Raji (cell line): ENCODE measurements around the gene ZNHIT2.

Source experiments
- POLR2A ChIP-seq: IDR thresholded peaks from 2 replicates; pipeline ENCODE4 v1.6.1; 2011; ENCODE audit warnings: low read depth, low read length, control low read depth; ENCODE audit not compliant: insufficient read depth

Gene ZNHIT2

DNA sequence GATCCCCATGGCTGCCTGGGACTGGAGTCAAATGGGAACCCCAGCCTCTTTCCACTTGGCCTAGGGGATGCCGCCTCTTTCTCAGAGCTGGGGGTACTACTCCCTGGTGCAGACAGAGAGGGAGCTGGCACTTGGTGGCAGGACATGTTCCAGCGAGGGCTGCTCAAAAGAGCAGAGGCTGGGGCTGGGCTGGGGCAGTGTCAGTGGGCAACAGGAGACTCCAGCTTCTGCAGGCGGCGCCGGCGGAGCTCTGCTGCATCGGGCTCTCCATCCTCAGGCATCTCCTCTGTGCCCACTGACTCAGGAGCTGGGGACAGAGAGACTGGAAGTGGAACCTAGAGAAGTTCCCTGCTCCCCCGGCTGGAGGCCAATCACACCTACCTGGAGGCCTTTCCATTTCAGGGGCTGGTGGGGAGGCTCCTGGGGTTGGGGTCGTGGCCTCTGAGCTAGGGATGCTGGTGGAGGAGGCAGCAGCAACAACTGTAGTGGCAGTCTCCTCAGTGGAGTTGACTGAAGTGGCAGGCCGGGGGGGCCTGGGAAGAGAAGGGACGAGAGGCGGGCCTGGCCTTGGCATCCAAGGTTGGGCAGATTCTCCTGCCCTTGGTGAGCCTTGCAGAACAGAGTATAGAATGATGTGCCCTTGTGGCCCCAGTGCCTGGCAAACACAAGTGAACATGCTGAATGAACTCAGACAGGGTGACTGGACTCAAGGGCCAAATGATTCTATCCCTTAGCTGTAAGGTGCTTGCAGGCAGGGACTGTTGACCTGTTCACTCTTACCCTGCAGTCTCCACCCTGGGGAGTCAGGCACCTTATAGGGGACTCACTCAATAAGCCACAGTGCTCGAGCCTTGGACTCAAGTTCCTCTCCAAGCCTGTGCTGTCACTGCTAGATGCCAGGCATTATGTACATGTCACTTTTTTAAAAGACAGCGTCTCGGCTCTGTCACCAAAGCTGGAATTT lies 11.0 kb upstream of the ZNHIT2 start:
- TF ChIP-seq POLR2A, result peak; percentile 32; the same call in 1 of the 2 replicates

DNA sequence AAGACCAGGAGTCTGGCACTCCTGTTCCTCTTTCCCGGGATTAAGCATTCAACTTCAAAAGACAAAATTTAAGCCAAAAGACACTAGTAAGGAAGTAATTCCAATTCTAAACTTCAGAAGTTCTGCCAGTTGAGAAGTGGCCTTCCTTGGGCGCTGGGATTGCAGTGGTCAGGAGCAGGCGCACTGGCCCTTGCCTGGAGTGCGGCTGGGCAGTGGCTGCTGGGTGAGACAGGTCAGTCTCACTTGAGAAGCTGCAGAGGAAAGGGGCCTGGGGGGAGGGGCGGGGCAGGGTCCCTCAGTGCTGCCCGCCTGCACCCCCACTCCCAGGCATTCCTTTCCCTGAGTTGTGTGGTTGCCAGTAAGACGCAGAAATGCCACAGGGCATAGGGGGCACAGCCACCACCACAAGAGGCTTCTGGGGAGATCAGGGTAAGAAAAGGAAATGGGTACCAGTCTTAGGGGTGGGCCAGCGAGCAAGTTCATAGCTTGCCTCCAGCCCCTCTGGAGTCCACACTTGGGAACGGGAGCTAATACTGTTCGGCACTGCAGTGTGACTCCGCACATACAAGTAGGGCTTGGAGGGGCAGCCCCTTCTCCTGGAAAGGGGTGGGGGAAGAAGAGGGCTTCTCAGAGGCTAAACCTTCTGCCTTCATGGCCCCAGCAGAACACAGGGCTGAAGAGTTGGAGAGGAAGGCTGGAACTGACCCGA lies 10.1 kb upstream of the ZNHIT2 start:
- peak; percentile 43; the same call in 1 of the 2 replicates for TF ChIP-seq POLR2A

DNA sequence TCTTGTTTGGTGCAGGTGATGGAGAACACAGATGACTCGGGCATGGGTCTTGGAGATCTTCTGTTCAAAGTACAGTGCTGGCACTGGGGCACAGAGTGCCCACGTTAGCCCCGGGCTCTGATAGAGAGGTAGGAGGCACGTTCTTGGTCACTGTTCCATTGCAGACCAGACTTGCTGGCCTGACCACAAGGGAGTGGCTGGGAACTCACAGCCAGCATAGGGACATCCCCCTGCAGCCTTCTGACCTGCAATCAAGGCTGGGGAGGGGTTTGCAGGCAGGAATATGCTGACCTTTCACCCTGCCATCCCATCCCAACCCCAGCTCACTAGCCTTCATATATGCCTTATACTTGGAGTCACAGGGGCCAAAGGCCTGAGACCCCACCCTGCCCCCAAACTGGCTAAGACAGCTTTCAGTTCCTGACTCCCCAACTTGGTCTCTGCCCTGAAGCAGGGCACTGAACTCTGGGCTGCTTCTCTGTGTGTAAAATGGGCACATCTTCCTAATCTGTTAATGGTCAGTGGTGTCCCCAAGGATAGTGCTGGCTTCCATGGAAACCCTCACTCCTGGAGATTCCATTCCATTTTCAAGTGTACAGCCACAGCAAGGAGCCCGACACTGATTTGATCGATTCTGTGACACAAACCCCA lies 9.2 kb upstream of the ZNHIT2 start:
- TF ChIP-seq POLR2A, result peak; percentile 67

DNA sequence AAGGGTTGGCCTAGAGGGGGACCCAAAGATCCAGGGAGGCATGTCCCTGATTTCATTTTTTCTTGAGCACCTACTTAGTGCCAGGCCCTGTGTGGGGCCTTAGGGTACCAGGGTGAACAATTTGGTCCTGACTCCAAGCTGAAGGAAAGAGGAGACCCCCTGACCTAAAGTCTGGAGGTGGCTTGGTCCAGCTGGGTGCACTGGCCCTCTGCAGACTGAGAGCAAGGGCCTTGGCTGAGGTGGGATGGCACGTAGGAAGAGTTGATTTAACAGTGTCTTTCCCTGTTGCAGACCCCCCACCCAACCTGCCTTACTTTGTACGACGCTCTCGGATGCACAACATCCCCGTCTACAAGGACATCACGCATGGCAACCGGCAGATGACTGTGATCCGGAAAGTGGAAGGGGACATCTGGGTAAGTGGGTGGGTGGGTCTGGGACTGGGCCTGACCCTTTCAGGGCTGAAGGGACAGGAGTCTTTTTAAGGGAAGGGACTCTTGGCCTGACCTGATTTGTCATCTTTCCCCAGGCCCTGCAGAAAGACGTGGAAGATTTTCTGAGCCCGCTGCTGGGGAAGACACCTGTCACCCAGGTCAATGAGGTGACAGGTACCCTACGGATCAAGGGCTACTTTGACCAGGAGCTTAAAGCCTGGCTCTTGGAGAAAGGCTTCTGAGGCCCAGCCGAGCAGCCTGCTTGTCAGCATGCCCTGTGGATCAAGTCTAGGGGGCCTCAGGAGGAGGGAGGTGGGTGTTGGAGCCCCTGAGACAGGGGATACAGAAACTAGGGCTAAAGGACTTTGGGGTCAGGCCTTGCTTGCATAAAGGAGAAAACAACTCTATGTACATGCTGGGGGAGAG lies 7.9 kb upstream of the ZNHIT2 start:
- no peak for TF ChIP-seq POLR2A

DNA sequence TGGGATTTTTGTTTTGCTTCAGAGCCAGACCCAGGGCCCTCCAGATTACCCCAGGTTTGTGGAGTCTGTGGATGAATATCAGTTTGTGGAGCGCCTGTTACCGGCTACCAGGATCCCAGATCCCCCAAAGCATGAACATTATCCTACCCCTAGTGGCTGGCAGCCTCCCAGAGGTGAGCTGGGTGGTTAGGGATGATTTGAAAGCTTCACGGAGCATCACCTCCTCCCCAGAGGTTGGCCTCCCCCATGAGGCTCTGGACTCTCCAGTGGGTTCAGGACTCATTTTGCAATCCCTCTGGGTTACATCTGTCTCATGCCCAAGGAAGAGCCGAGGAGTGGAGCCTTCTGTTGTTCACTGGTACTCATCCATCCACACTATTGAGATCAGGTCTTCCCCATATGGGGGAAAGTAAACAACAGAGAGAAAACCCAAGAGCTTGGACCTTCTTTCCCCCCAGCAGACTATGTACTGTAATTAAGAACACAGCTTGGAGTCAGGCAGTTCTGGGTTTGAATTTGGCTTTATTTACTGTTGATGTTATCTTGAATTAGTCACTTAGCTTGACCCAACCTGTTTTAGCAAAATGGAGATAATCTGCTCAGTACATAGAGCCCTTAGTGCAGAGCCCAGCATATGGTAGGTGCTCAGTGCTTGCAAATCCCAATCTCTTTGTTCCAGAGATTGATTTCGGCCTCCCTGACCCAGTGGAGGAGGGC lies 7.1 kb upstream of the ZNHIT2 start:
- 0 out of 2 replicates have a peak, but pooled peaks have one; percentile 18 for TF ChIP-seq POLR2A

DNA sequence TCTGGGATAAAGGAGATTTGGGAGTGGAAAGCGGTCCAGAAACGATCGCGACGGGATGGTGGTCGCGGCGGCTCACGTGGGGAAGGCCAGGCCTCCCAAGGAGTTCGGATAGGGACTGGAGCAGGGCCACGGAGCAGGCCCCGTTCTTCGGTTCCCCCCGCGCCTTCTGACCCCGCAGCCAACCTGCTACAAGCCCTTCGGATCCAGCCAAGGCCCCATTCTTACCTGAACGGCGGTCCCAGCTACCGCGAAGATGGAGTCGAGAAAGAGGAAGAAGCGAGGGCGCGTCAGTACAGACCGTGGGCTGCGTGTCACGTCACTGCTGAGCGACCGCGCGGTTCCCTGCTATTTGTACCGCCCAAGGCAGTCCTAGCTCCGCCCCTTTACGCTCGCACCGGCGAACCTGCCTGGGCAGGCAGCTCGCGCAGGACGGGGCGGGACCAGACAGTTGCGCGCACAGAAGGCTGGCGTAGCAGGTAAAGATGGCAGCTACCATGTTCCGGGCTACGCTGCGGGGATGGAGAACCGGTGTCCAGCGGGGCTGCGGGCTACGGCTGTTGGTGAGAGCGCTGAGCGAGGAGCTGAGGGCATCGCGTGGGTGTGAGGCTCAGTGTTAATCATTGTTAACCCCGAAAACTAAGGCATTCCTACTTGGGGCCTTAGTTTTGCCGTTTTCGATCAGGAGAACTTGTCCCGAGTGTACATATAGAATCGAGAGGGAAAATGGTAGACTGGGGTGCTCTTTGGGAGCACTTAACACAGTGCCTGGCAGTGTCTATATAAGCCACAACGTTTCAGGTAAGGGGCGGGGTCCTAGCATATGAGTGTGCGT lies 4.6 kb upstream of the ZNHIT2 start, which contains the start of the genes FAU and MRPL49:
TSS of gene FAU (minus strand) at position 270 of the 832 bp plus-strand sequence. CDS start 321 bp downstream, outside the sequence.
TSS of gene MRPL49 (plus strand) at position 457 of the 832 bp plus-strand sequence. CDS start at position 483, 26 bp downstream.
- peak; percentile 97 for TF ChIP-seq POLR2A

DNA sequence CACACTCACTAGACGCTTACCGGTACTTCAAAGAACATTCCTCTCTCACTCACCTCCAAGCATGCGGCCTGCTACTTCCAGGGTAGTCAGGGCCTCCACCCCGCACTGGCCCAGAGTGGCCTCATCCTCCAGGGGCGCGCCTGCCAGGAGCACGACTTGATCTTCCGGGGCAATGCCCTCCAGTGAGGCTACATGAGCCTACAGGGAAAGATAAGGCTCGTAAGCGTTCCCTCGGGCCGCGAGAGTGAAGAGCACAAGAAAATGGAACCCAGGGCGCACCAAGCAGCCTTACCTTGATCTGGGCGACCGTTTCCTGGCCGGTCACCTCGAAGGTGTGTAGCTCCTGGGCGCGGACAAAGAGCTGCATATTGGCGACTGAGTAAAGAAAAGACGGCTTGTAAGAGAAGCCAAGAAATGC lies 4.0 kb upstream of the ZNHIT2 start:
- no peak for TF ChIP-seq POLR2A

DNA sequence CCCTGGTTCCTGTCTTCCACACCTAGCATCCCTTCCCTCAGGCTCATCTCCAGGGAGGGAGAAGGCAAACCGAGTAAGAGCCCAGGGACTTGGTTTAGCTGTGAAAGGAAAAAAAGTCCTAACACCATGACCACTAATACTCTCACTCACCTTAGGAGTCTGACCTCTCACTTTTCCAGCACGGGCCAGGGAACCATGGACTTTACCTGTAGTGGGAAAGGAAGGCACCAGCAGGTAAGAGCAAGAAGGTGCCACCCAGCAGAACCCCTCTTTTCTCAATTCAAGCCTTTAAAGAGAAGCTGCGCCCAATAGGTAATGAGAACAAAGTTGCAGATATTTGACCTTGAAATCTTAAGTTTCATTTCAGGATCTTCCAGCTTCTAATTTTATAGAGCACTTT lies 3.3 kb upstream of the ZNHIT2 start:
- no peak for TF ChIP-seq POLR2A

DNA sequence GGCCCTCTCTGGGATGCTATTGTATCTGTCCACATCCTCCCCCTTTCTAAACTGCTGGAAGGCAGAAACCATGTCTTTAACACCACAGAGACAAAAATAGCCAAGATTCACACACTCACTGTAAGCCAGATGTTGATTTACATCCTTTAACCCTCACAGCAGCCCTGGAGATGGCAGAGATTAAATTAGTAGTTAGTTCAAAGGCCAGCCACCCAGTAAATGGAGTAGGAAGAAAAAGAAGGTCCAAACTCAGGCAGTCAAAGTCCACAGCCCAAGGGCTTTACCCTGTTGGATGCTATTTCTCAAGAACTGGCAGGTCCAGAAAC lies 2.1 kb upstream of the ZNHIT2 start:
- no peak for TF ChIP-seq POLR2A

DNA sequence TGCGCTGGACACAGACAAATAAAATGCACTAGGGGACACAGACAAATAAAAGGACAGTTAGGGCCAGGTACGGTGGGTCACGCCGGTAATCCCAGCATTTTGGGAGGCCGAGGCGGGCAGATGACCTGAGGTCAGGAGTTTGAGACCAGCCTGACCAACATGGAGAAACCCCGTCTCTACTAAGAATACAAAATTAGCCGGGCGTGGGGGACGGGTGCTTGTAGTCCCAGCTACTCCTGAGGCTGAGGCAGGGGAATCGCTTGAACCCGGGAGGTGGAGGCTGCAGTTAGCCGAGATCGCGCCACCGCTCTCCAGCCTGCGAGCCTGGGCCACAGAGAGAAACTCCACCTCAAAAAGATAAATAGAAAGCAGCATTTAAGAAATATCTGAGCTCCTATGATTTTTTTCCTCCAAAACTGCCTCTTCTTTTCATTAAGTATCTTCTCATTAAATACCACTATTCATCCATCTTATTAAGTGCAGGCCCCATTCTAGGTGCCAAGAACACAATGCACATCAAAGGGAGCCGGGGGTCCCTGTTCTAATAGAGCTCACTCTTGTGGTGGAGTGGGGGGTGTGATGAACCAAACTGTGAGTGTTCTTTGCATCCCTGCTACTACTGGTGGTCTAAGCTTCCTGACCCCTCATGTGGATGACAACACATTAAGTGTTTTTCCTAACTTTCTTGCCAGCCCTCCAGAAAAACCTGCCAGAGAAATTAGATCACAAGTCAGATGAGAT lies 766 bp upstream of the ZNHIT2 start:
- TF ChIP-seq POLR2A, result no peak

DNA sequence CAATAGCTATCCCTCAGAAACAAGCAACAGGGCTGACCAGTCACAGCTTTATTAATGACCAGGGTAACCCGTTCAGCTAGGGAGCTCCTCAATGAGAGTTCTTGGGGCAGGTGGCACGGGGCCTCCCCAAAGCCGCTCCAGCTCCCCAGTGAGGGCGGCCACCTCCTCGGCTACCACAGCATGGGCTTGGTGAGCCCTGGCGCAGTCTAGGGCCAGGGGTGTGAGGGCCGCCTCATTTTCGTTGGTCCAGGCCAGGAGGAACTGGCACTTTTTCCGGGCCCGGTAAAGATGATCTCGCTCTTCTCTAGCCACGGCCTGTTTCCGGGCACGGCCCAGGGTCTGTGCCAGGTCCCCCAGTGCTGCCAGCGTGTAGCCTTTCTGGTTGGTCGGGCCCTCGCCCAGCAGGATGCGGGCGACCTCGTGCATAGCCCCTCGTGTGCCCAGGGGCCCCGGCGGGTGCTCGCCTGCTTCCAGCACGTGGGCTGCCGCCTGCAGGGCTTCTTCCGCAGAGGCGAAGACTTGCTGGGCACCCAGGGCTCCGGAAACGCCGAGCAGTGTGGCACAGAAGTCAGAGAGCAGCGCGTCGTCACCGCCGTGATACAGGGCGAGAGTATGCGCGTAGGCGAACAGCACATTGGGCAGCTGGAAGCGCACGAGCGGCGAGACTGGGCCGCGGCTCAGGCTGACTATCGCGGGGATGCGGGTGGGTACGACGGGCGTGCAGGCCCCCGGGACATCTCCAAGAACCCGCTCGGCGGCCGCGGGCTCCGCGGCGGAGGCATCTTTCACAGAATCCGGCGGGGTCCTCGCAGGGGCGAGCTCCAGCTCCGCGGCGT lies 913 bp downstream of the ZNHIT2 start:
- no peak for TF ChIP-seq POLR2A
